ENCODE measurements around the gene CCDC170.

The CCDC170 gene

GRCh38 chr6:151617539-151617938 is 123.7 kb downstream of the CCDC170 start:
- no peak overlapping the region for H3K9ac ChIP-seq (ENCODE audit: low read length)
- no peak overlapping the region for H2BK15ac ChIP-seq (ENCODE audit: low read depth, poor library complexity, severe bottlenecking)
- H2BK12ac ChIP-seq (ENCODE audit: low read length in 2 of 2): no peak overlapping the region
- no peak overlapping the region for H3K27ac ChIP-seq (ENCODE audit: low read length, poor library complexity, severe bottlenecking)
- no peak overlapping the region for H3K18ac ChIP-seq (ENCODE audit: low read depth in 1 of 2, low read length in 2 of 2)
- H2AFZ ChIP-seq (ENCODE audit: low read depth, low read length): no peak overlapping the region
- no peak overlapping the region for H3K4me3 ChIP-seq (ENCODE audit: insufficient read depth in 1 of 2, low read depth in 1 of 2, low read length in 2 of 2)
- no peaks in the 10 kb centered on the region for H3K79me1 ChIP-seq (replicated peaks; ENCODE audit: low read length, poor library complexity, severe bottlenecking)
- no peak overlapping the region for H3K23ac ChIP-seq (ENCODE audit: low read length in 2 of 2)
- H3K27me3 ChIP-seq (ENCODE audit: control insufficient read depth in 1 of 2, insufficient read depth in 1 of 2, low read length in 2 of 2): no peaks in the 10 kb centered on the region
- H4K91ac ChIP-seq (ENCODE audit: low read length): no peak overlapping the region
- no peak for DNase-seq
- WGBS: 84% methylated on average over 2 of the region's 2 CpGs
- H3K4me1 ChIP-seq (ENCODE audit: control insufficient read depth, insufficient read depth, low read depth, low read length): no peaks in the 10 kb centered on the region
- H2BK120ac ChIP-seq (ENCODE audit: low read depth, low read length): no peak overlapping the region
- no peak overlapping the region for H3K14ac ChIP-seq (ENCODE audit: low read length in 2 of 2)
- H2BK5ac ChIP-seq (ENCODE audit: low read depth, low read length, poor library complexity, severe bottlenecking): no peak overlapping the region
- no peak overlapping the region for H2AK5ac ChIP-seq (ENCODE audit: low read length, severe bottlenecking)
- H3K4ac ChIP-seq (ENCODE audit: low read depth in 1 of 2, low read length in 2 of 2): no peak overlapping the region
- no peak overlapping the region for H4K8ac ChIP-seq (ENCODE audit: low read length)
- no peaks in the 10 kb centered on the region for H3K36me3 ChIP-seq (ENCODE audit: control insufficient read depth in 1 of 2, insufficient read depth in 2 of 2, low read depth in 1 of 2, low read length in 2 of 2)
- H3K9me3 ChIP-seq (ENCODE audit: control insufficient read depth, low read length): peaks cover 6% of the 10 kb centered on the region
- no peak overlapping the region for H3K4me2 ChIP-seq (ENCODE audit: low read length, poor library complexity, severe bottlenecking)

GRCh38 chr6:151618717-151619116 is 124.9 kb downstream of the CCDC170 start:
- H3K9me3 ChIP-seq (ENCODE audit: control insufficient read depth, low read length): peaks cover 6% of the 10 kb centered on the region
- H2BK12ac ChIP-seq (ENCODE audit: low read length in 2 of 2): no peak overlapping the region
- no peak overlapping the region for H2BK120ac ChIP-seq (ENCODE audit: low read depth, low read length)
- H3K18ac ChIP-seq (ENCODE audit: low read depth in 1 of 2, low read length in 2 of 2): no peak overlapping the region
- no peak overlapping the region for H4K8ac ChIP-seq (ENCODE audit: low read length)
- WGBS: 88% methylated on average over 1 of the region's 4 CpGs
- no peak overlapping the region for H2AFZ ChIP-seq (ENCODE audit: low read depth, low read length)
- H3K9ac ChIP-seq (ENCODE audit: low read length): no peak overlapping the region
- H3K79me1 ChIP-seq (replicated peaks; ENCODE audit: low read length, poor library complexity, severe bottlenecking): no peaks in the 10 kb centered on the region
- no peak overlapping the region for H3K4ac ChIP-seq (ENCODE audit: low read depth in 1 of 2, low read length in 2 of 2)
- H3K27me3 ChIP-seq (ENCODE audit: control insufficient read depth in 1 of 2, insufficient read depth in 1 of 2, low read length in 2 of 2): no peaks in the 10 kb centered on the region
- H3K27ac ChIP-seq (ENCODE audit: low read length, poor library complexity, severe bottlenecking): no peak overlapping the region
- H2AK5ac ChIP-seq (ENCODE audit: low read length, severe bottlenecking): no peak overlapping the region
- H2BK15ac ChIP-seq (ENCODE audit: low read depth, poor library complexity, severe bottlenecking): no peak overlapping the region
- no peak overlapping the region for H2BK5ac ChIP-seq (ENCODE audit: low read depth, low read length, poor library complexity, severe bottlenecking)
- no peak overlapping the region for H3K23ac ChIP-seq (ENCODE audit: low read length in 2 of 2)
- no peak overlapping the region for H3K4me2 ChIP-seq (ENCODE audit: low read length, poor library complexity, severe bottlenecking)
- no peak overlapping the region for H3K14ac ChIP-seq (ENCODE audit: low read length in 2 of 2)
- no peak overlapping the region for H3K4me3 ChIP-seq (ENCODE audit: insufficient read depth in 1 of 2, low read depth in 1 of 2, low read length in 2 of 2)
- H3K4me1 ChIP-seq (ENCODE audit: control insufficient read depth, insufficient read depth, low read depth, low read length): no peaks in the 10 kb centered on the region
- no peak overlapping the region for H4K91ac ChIP-seq (ENCODE audit: low read length)
- H3K36me3 ChIP-seq (ENCODE audit: control insufficient read depth in 1 of 2, insufficient read depth in 2 of 2, low read depth in 1 of 2, low read length in 2 of 2): no peaks in the 10 kb centered on the region
- no peak for DNase-seq

- Histone ChIP-seq H3K14ac (ENCODE audit: low read length in 2 of 2) (no peak overlapping the region), H2BK15ac (ENCODE audit: low read depth, poor library complexity, severe bottlenecking) (no peak overlapping the region), H3K4me2 (ENCODE audit: low read length, poor library complexity, severe bottlenecking) (no peak overlapping the region), H3K79me1 (replicated peaks; ENCODE audit: low read length, poor library complexity, severe bottlenecking) (no peaks in the 10 kb centered on the region), H3K4me1 (ENCODE audit: control insufficient read depth, insufficient read depth, low read depth, low read length) (no peaks in the 10 kb centered on the region), H3K18ac (ENCODE audit: low read depth in 1 of 2, low read length in 2 of 2) (no peak overlapping the region), H3K27ac (ENCODE audit: low read length, poor library complexity, severe bottlenecking) (no peak overlapping the region), H3K4ac (ENCODE audit: low read depth in 1 of 2, low read length in 2 of 2) (no peak overlapping the region), H2BK5ac (ENCODE audit: low read depth, low read length, poor library complexity, severe bottlenecking) (no peak overlapping the region), H4K91ac (ENCODE audit: low read length) (no peak overlapping the region), H2BK12ac (ENCODE audit: low read length in 2 of 2) (no peak overlapping the region), H3K4me3 (ENCODE audit: insufficient read depth in 1 of 2, low read depth in 1 of 2, low read length in 2 of 2) (no peak overlapping the region), H2AK5ac (ENCODE audit: low read length, severe bottlenecking) (no peak overlapping the region), H3K23ac (ENCODE audit: low read length in 2 of 2) (no peak overlapping the region), H3K9ac (ENCODE audit: low read length) (no peak overlapping the region), H4K8ac (ENCODE audit: low read length) (no peak overlapping the region), H3K27me3 (ENCODE audit: control insufficient read depth in 1 of 2, insufficient read depth in 1 of 2, low read length in 2 of 2) (no peaks in the 10 kb centered on the region), H3K9me3 (ENCODE audit: control insufficient read depth, low read length) (peaks cover 6% of the 10 kb centered on the region), H2AFZ (ENCODE audit: low read depth, low read length) (no peak overlapping the region), H2BK120ac (ENCODE audit: low read depth, low read length) (no peak overlapping the region), H3K36me3 (ENCODE audit: control insufficient read depth in 1 of 2, insufficient read depth in 2 of 2, low read depth in 1 of 2, low read length in 2 of 2) (no peaks in the 10 kb centered on the region)
- 74% methylated on average over 4 of the region's 4 CpGs for WGBS
- no peak for DNase-seq
Measured at GRCh38 chr6:151620179-151620578, 126.4 kb downstream of the CCDC170 start.

- DNase-seq: no peak
- no CpG with 5 or more reads among the region's 2 CpGs for WGBS
Measured at GRCh38 chr6:151624071-151624470, 130.3 kb downstream of the CCDC170 start.

More at GRCh38 chr6:151624071-151624470, 130.3 kb downstream of the CCDC170 start:
- Histone ChIP-seq H3K14ac (ENCODE audit: low read length in 2 of 2) (no peak overlapping the region), H3K4me2 (ENCODE audit: low read length, poor library complexity, severe bottlenecking) (no peak overlapping the region), H3K27ac (ENCODE audit: low read length, poor library complexity, severe bottlenecking) (no peak overlapping the region), H2BK120ac (ENCODE audit: low read depth, low read length) (no peak overlapping the region), H3K9me3 (ENCODE audit: control insufficient read depth, low read length) (no peaks in the 10 kb centered on the region), H3K9ac (ENCODE audit: low read length) (no peak overlapping the region), H3K36me3 (ENCODE audit: control insufficient read depth in 1 of 2, insufficient read depth in 2 of 2, low read depth in 1 of 2, low read length in 2 of 2) (no peaks in the 10 kb centered on the region), H2BK5ac (ENCODE audit: low read depth, low read length, poor library complexity, severe bottlenecking) (no peak overlapping the region), H3K23ac (ENCODE audit: low read length in 2 of 2) (no peak overlapping the region), H3K79me1 (replicated peaks; ENCODE audit: low read length, poor library complexity, severe bottlenecking) (no peaks in the 10 kb centered on the region), H4K91ac (ENCODE audit: low read length) (no peak overlapping the region), H4K8ac (ENCODE audit: low read length) (no peak overlapping the region), H2BK12ac (ENCODE audit: low read length in 2 of 2) (no peak overlapping the region), H3K4me1 (ENCODE audit: control insufficient read depth, insufficient read depth, low read depth, low read length) (no peaks in the 10 kb centered on the region), H3K4me3 (ENCODE audit: insufficient read depth in 1 of 2, low read depth in 1 of 2, low read length in 2 of 2) (no peak overlapping the region), H2AK5ac (ENCODE audit: low read length, severe bottlenecking) (no peak overlapping the region), H3K4ac (ENCODE audit: low read depth in 1 of 2, low read length in 2 of 2) (no peak overlapping the region), H3K18ac (ENCODE audit: low read depth in 1 of 2, low read length in 2 of 2) (no peak overlapping the region), H3K27me3 (ENCODE audit: control insufficient read depth in 1 of 2, insufficient read depth in 1 of 2, low read length in 2 of 2) (no peaks in the 10 kb centered on the region), H2AFZ (ENCODE audit: low read depth, low read length) (no peak overlapping the region), H2BK15ac (ENCODE audit: low read depth, poor library complexity, severe bottlenecking) (no peak overlapping the region)

Measured in mesenchymal stem cell (in vitro differentiated cells and primary cell).